SU-DHL-6 (cell line): Measurements from ENCODE around the gene INTS7.

Experiments used
- CTCF ChIP-seq: fragments of 200-600 bp; sonication (generic); IDR thresholded peaks from one replicate; pipeline ENCODE4 v1.5.1; 2017; ENCODE audit warnings: antibody characterized with exemption, mild to moderate bottlenecking, low read length, moderate library complexity; ENCODE audit not compliant: insufficient read depth, poor library complexity, severe bottlenecking
- EZH2phosphoT487 ChIP-seq: fragments of 200-600 bp; sonication (generic), shearing (Covaris generic); conservative IDR thresholded peaks from 2 replicates; pipeline ENCODE4 v1.6.1; 2018; ENCODE audit warnings: mild to moderate bottlenecking, antibody characterized with exemption, low read length, moderate library complexity, mixed read lengths

DNA sequence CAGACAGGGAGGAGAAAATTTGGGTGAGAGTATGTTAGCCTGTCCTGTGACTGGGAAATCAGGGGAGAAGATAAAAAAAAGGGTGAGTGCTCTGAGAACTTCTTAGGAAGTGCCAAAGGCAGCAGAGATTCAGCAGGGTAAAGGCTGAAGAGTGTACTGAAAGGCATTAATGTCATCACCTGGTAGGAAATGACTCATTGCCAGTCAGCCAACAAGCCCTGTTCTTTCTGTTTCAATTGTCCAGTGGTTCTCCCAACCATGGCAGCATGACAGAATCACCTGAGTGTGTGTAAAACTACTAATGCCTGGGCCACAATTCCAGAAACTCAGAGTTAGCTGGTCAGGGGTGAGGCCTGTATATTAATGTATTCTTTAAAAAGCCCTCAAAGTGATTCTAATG is 83.5 kb downstream of the INTS7 start:
- TF ChIP-seq CTCF (no peak), EZH2phosphoT487 (no peak)
